NCI-H446 (cell line): ENCODE measurements around the gene PCYT2.

Experiments used
- DNase-seq, 2 experiments: peaks; one replicate each; lab custom pipeline; 2025; lab: John Stamatoyannopoulos, UW

Gene PCYT2

GRCh38 chr17:81912441-81913309 lies 1.5 kb upstream of the PCYT2 start:
- no peak for DNase-seq

DNA sequence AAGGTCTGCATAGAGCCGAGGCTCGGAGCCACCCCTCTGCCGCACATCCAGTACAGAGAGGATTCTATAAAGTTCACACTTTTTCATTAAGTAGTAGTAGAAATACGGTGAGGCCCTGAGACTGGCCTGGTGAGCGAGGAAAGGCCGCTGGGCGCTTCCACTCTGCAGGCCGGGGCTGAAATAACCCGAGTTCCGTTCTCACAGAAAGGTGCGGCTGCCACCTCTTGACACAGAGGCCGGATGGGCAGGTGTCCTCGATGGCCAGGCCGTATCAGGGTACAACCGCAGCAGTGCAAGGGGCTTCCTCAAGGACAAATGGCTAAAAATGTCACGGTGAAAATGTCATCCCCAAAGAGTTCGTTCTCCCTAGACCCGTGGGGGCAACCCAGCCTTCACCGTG lies 770 bp upstream of the PCYT2 start:
- no peak for DNase-seq

- DNase-seq: no peak
These were observed 341 bp downstream of the PCYT2 start for GRCh38 chr17:81910840-81911276.

DNA sequence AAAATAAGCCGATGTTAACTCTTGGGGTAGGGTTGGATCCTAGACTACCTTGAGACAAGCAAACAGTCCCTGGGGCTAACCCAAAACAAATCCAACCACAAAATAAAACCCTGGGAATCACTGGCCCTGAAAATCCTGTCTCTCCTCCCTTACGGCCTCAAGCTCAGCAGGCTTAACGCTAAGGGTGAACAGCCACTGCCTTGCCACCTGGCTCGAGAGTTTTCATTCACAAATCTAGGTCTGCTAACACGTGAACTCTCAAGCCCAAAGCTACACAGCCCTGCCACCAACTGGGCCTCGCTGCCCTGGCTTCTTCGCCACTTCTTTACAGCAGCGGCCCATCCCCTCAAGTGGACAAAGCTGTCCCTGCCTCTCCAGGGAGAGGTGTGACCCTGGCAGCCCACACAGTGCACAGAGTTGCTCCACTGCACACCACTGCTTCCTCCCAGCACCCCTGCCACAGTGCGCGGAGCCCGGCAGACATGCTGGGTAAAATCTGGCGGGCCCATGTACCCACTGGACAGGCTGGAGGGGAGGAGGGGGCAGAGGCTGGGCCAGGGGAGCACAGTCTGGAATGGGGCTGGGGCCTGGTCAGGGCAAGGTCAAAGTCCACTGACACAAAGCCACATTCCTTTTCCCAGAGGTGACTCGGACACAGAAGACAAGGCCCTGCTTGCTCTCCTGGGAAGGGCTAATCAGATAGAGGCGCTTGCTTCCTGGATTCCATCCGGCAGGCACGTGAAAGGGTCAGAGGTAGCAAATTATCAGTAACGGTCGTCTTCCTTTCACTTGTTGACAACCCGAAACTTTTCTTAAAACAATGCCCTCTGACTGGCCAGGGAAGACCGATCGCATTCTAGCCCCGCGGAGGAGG lies 996 bp downstream of the PCYT2 start:
- no peak for DNase-seq

DNA sequence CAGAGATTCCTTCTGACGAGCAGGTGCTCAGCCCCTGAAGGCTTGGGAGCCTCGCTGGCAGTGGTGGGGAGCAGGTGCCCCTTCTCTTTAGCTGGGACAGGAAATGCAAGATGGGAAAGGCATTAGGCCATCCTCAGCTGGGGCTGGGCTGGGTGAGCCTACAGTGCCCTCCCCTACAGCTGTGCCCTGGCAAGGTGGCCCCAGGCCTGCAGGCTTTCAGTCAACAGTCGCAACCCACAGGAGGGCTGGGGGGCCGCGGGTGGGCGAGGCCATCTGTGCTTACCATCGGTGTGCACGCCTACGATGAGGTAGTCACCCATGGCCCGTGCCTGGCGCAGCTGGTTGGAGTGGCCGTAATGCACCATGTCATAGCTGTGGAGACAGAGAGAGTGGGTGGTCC lies 2.0 kb downstream of the PCYT2 start:
- no peak for DNase-seq

GRCh38 chr17:81908793-81909192 lies 2.4 kb downstream of the PCYT2 start:
- no peak for DNase-seq

- DNase-seq: no peak
These were observed 3.7 kb downstream of the PCYT2 start for GRCh38 chr17:81907219-81908145.

GRCh38 chr17:81906476-81907218 lies 4.6 kb downstream of the PCYT2 start:
- DNase-seq: no peak

DNA sequence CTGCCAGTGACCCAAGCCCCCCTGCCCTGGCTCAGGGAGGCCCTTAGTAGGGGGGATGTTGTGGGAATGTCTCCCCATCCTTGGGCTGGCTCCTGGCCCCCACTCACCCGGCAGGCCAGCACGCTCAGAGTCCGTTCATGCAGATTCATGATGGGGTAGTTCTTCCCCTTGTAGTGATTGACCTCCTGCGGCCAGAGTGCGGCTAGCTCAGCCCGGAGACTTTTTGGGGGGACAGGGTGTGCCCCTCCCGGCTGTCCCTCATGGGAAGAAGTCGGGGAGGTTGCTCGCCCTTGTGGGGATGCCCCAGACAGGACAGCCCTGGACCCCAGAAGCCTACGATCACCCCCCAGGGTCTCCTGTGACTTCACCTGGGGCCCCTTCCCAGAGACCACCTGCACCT lies 5.2 kb downstream of the PCYT2 start:
- no peak for DNase-seq

DNA sequence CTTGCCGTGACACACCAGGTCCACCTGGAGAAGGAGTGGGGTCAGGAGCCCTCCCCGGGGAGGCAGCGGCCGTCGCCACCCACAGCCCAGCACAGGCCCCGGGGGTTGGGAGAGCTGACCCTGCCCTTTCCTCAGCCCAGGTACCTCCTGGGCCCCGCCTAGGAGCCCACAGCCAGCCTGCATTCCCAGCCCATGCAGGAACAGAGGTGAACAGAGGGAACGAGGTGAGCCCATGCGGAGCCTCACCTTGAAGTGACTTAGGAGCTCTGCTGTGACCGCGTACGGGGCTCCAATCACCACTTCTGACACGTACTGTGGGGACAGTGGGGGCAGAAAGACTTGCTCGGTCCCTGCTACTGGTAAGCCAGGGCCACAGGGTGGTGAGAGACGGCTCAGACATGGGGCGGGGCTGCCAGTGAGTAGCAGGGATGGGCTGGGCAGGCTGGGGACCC lies 5.7 kb downstream of the PCYT2 start:
- DNase-seq: no peak

DNA sequence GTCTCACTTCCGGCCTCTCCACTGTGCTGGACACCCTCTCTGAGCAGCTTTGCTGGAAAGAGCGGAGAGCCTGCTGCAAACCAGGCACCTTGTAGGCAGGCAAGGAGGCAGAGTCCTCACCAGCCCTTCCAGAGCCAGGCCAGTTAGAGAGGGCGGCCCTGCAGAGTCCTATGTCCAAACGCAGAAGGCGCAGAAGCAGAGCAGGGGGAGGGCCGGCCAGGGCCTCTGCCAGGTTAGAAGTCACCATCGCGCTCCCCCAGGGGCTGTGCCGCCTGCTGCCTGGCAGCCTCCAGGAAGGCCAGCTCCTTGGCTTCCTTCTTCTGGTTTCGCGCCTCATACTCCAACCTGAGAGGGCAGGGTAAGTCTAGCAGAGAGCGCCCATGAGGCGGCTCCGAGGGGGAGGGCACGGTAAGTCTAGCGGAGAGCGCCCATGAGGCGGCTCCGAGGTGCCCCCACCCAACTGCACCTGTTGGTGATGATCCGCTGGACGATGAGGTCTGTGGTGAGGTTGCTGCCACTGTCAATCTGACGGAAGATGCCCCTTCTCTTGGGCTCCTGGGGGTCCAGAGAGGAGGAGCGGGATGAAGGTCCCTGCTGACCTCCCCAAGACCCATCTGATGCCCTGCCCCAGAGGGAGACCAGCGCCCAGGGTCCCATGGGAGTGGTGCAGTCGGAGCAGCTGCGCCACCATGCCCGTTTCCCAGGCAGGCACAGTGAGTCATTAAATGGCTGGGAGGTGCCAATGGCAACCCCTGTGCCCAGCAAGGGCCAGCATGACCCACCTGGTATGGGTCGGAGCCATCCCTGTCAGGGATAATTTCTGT lies 6.4 kb downstream of the PCYT2 start:
- DNase-seq: no peak

DNA sequence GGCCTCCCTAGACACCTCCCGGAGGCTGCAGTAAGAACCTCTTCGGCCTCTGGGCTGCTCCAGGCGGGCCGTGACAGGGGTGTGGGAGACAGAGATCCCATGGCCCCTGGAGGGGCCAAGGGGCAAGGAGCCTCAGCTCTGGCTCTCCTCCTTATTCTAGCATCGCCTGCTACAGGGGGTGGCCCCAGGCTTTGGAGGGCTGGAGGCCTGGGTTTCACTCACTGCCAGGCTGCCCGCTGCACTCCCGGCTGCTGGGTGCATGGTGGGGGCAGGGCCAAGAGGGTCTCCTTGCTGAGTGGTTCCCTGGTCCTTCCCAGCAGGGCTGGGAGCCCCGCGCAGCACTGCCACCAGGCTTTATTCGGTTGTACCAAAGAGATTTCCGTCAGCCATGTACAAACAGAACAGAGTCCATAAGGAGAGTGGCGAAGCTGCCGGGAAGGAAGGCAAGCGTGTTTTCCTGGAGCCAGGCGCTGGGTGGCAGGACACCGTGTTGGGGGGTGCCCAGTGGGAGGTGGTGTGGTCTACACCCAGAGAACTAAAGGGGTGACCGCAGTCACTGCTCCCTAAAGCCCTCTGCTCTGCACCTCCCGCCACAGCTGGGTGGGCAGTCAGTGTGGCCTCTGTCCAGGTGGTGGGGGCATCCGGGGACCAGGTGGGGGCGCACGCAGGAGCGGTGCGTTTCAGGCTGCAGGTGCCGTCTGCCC lies 7.2 kb downstream of the PCYT2 start:
- DNase-seq: no peak

DNA sequence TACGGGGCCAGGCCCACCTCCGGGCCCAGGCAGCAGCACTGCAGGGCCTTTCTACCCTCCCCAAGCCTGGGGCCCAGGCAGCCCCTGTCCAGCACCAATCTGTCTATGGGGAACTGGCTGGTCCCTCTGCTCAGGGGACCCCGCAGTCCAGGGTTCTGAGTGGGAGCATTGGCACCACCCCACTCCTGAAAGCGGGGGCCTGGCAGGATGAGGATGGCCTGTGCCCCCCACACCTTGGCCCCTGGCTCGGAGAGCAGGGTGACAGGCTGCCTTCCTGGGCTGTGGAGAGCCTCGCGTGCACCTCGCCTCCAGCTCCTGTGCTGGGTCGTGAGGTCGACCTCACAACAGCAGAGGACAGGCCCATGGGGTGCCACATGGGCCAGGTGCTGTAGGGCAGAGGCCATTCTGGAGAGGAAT lies 7.8 kb downstream of the PCYT2 start:
- no peak for DNase-seq

DNA sequence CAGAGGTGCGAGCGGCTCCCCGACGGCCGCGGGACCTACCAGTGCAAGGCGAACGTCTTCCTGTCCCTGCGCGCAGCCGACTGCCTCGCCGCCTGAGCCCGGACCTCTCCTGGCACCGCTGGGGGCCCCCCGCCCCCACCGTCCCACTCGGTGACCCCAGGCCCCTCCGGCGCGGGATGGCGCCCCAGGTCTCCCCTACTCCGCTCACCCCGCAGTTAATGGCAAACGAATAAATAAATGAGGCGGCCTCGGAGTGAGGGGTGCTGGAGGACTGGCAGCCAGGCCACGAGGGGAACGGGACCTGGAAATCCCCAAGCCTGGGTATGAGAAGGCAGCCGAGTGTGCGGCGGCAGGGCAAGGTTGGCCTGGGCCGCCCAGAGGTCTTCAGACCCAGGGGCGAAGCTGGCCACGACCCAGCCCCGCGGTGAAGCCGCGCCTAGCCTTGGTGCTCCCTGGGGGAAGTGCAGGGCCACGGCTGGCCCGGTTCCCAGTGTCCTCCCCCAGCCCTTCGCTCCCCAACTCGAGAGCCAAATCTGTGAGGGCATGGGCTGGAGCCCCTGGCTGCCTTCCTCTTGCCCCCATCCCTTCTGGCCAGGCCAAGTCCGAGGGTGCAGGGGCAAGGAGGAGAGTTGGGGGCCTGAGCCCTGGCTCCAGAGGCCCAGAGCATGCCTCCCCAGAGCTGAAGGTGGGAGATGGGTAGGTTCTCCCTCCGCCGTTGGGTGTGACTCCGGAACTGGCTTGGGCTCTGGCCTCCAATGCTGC lies 8.4 kb downstream of the PCYT2 start:
- DNase-seq: no peak

DNA sequence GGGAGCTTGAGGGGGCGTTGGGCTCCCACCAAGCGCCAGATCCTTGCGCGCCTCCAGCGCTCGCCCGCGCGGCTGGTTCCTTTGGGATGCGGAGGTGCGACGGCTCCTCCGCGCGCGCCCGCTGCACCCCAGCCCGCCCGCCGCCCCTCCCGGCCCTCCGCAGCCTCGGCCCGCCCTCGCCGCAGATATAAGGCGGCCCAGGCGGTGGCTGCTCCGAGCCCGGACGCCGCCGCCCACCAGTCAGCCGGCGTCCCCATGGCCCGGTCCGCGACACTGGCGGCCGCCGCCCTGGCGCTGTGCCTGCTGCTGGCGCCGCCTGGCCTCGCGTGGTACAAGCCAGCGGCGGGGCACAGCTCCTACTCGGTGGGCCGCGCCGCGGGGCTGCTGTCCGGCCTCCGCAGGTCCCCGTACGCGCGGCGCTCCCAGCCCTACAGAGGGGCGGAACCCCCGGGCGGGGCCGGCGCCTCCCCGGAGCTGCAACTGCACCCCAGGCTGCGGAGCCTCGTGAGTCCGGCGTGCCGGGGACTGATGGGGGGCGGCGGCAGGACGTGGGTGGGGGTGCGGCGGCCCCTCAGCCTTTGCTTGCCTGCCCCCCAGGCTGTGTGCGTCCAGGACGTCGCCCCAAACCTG lies 9.1 kb downstream of the PCYT2 start, which contains the start of gene NPB:
Gene NPB (plus strand): TSS at position 216 of the 630 bp plus-strand sequence. CDS start 40 bp downstream, at position 256.
- no peak for DNase-seq

GRCh38 chr17:81901167-81902022 lies 9.8 kb downstream of the PCYT2 start:
- no peak for DNase-seq

DNA sequence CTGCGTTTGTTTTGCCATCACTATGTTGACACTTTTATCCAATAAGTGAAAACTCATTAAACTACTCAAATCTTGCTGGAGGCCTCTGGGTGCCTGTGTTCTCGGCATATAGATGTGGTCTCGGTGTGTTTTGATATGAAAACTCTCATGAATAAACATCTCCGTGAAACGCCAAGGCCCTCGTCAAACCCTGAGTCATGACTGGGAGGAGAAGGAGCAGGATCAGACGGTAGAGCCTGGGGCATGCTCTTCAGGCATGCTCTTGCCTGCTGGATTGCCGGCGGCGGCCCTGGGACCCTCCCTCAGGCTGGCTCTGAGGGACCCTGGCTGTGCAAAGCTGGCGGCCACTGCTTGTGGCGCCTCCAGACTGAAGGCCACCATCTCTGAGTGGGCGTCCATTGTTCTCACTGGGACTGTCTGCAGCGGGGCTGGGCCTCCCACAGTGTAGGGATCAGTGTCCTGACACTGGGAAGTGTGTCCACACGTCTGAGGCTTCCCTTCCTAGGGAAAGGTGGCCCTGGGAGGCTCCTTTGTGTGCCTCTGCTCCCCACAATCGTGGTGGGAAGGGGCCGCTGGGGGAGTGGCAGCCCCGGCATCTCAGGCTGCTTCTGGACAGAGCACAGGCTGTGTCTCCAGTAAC lies 10.9 kb downstream of the PCYT2 start:
- no peak for DNase-seq
